HuH-7 (cell line): ENCODE results near the gene SCAF1.

Experiments used
- DNase-seq: peaks from one replicate; pipeline ENCODE4 v3.0.0; 2011; ENCODE audit warnings: low spot score

Gene SCAF1

DNA sequence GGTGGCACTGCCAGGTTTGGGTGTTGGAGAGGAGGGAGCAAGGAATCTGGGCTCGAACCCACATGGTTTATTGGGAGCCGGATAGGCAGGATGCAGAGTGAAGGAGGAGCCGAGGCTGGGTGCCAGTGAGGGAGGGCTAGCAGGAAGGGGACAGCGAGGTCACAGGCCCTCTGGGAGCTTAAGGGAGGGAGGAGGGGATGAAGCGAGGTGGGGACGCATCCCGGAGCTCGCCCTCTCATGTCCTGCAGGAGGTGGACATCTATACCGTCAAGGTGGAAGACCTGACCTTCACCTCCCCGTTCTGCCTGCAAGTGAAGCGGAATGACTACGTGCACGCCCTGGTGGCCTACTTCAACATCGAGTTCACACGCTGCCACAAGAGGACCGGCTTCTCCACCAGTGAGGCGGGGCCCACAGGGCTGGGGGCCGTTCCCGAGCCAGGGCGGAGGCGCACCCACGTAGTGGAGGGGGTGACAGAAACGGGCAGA lies 43.9 kb downstream of the SCAF1 start:
- no peak for DNase-seq

DNA sequence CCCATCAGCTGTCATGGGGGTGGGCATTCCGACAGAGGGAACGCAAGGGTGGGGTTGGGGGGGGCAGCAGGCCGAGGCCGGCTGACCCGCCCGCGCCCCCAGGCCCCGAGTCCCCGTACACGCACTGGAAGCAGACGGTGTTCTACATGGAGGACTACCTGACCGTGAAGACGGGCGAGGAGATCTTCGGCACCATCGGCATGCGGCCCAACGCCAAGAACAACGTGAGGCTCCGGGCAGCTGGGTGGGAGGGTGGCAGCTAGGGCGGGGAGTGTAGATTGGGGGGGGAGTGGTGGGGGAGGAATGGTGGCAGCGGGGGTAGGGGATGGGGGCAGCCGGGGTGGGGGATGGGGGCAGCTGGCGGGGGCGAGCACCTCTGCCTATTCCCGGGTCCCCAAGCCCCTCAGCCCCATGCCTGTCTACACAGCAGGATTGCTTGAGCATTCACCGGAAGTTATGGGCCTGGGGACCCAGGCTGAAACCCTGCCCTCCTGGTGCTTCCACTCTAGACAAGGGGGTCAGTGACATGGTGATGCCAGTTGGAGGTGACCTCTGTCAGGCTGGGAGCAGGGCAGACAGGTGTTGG lies 44.6 kb downstream of the SCAF1 start:
- DNase-seq = no peak

DNA sequence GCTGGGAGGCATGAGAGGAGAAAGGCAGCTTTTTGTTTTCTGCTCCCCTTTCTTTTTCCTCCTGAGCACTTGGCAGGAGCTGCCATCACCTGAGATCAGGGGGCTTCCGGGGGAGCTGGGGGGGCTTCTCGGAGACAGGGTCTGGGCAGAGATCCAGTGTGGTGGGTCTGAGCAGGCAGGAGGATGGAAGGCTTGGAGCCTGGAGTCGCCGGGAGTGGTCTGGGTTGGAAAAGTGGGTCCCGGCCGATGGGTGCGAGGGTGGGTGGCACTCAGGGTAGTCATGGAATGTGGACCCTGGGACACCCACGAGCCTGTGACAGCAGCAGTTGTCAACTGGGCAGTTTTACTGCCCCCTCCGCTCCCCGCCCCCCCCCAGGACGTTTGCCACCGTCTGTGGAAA lies 45.1 kb downstream of the SCAF1 start:
- DNase-seq = no peak

DNA sequence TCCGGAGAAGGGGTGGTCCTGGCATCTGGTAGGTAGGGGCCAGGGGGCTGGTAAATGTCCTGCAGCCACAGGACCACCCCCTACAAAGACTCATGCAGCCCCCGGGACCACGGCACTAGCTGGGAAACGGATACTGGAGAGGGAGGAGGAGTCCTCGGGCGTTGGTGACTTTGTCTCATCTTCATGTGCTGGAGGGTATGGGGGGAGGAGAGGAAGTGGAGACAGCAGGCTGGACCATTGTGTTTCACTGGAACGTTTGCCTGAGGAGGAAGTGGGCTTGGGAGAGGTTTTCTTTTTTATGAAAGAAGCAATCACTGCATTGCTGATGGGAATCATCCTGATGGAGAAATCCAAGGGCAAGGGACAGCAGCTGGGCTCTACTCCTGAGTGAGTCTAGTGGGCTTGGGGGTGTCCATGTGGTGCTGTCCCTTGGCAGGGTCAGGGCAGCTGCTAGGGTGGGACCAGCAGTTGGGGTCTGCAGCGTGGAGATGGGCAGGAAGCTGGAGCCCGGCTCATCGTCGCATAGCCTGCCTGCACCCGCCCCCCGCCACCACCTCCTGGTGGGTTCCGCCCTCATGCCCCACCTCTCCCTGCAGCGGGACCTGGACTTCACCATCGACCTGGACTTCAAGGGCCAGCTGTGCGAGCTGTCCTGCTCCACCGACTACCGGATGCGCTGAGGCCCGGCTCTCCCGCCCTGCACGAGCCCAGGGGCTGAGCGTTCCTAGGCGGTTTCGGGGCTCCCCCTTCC lies 45.7 kb downstream of the SCAF1 start:
- DNase-seq = no peak

GRCh38 chr19:49688531-49689132 lies 46.6 kb downstream of the SCAF1 start:
- DNase-seq = no peak

DNA sequence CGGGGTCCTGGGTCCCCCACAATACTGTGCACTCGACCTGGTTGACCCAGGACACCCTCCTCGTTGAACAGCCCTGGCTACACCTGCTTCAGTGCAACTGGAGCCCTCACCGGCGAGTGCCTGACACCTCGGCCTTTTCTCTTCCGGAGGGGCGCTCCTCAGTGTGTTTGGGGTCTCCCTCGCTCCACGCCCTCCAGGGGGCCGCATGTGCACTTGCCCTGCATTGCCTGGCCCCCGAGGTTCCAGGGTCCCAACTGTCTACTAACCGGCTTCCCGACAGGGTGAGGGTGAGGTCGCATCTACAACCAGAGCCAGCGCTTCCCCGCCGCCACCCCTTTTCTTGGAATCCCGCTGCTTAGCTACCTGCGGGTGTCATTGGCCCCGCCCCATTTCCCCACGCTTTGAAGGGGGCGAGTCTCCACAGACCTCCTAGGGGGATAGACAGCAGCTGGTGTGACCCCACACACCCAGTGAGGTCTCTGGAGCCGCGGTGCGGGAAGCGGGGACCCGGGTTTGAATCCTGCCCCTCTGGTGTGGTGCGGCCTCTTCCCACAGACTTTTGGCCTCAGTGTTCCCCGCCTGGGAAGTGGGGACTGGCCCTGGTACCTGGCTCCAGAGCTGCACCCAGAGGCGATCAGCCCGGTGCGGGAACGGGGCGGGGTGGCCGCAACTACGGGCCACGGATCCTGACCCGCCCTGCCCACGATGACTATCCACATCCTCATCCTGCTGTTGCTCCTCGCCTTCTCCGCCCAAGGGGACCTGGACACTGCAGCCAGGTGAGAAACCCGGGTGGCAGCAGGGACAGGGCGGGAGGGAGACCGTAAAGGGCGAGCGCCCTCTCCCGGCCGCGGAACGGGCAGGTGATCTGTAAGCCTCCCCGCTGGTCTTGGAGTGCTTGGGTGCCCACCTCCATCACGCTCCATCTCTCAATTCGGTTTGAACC lies 47.4 kb downstream of the SCAF1 start, which contains the start of gene ADM5:
TSS of gene ADM5 (plus strand) at position 462 of the 946 bp plus-strand sequence. CDS start at position 706, 244 bp downstream.
- no peak for DNase-seq

DNA sequence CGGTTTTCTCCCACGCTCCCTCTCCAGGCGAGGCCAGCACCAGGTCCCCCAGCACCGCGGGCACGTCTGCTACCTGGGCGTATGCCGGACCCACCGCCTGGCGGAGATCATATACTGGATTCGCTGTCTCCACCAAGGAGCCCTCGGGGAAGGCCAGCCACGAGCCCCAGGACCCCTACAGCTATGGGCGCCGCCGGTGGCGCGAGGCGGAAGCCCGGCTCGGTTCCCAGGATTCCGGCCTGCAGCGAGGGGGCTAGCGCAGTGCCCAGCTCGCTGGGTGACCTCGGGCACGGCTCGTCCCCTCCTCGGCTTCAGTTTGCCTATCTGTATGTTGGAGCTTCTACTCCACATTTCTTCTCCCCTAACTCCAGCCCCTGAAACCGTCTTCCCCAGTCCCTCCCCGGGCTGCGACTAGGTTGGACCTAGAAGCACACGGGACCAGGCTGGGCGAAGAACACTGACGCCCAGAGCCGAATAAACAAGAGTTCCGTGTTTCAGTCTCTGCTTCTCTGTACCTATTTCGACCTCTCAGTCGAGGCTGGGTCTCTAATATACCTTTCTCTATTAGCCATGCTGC lies 48.2 kb downstream of the SCAF1 start:
- no peak for DNase-seq

DNA sequence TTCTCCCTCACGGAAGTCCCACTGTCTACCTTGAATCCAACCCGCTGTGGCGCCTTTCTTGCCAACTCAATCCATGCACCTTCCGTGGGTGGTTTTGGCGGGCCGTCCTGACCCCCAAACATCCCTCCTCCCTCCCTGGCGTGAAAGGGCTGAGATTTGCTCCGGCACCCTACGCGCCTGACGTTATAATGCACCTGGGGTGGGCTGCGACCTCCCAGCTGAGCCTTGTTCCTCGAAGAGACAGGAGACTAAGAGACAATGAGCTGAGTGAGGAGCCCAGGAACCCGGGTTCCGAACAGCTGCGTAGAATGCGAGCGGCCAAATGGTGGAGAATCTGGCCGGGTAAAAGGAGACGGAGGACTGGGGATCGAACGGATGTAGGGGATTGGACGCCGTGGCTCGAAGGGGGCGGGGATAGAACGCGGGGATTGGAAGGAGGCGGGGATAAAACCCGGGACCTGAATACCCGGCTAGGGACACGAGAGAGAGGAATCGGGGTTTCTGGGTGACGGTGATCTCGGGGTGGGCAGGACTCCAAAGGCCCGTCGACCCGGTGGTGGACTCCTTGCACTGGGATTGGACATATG lies 48.7 kb downstream of the SCAF1 start, which contains the start of gene CPT1C:
TSS of gene CPT1C (plus strand) at position 461 of the 587 bp plus-strand sequence. CDS start 1,137 bp downstream, outside the sequence.
- no peak for DNase-seq

DNA sequence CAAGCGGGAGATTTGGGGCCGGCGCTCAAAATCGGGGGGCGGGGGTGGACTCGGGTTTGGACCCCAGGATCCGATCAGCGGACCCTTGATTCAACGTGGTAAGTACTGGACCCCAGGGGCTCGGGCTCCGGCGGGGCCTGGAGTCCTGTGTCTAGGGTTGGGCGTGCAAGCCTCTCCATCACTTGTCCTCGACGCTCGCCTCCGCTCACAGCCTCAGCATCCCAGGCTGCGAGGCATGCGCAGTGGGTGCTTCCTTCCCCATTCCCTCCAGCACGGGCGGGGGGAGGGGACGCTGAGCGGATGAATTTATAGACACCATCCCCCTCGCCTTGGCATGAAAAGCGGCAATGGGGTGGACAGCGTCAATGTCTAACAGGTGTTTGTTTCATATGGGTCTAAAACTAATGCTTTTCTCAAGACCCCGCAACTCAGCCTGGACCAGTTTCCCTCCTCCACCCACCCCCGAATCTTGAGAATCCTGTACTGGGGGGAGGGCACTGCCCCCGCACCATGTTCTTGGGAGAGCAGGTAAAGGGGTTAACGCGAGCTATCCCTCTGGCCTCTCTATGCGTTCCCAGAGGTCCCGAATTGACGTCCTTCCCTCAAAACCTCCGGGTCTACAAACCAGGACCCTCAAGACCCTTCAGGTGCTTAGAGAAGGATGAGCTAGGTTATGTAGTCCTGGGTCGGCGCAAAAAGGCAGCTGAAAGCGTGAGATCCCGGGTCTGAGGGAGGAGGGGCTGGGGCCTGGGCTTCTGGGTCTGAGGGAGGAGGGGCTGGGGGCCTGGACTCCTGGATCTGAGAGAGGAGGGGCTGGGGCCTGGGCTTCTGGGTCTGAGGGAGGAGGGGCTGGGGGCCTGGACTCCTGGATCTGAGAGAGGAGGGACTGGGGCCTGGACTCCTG lies 49.5 kb downstream of the SCAF1 start:
- no peak for DNase-seq

- no peak for DNase-seq
Observed at GRCh38 chr19:49692147-49692506, 50.1 kb downstream of the SCAF1 start.

GRCh38 chr19:49696115-49696514 lies 54.1 kb downstream of the SCAF1 start:
- DNase-seq = no peak

DNA sequence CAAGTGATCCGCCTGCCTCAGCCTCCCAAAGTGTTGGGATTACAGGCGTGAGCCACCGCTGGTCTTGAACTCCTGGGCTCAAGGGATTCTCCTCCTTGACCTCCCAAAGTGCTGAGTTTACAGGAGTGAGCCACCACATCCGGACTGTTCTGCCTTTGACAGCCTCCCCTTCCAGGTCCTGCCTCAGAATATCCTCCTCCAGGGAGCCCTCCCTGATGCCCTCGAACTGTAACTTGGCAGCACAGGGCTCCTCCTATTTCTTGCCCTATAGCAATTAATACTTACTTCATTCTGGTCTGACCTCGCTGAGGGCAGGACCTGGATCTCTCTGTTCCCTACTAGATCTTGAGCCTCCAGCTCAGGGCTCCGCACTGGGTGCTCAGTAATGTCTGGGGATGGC lies 54.9 kb downstream of the SCAF1 start:
- DNase-seq = no peak

DNA sequence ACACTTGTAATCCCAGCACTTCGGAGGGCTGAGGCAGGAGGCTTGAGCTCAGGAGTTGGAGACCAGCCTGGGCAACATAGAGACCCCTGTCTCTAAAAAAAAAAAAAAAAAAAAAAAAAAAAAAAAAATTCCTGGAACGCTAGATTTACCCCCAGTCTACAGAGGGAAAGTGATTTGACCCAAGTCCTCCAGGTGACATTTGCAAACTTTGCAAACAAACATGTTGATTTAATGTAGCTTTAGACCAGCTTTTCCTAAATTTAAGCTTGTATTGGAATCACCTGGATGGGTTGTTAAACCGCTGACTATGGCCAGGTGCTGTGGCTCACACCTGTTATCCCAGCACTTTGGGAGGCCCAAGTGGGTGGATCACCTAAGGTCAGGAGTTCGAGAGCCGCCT lies 57.4 kb downstream of the SCAF1 start:
- no peak for DNase-seq

DNA sequence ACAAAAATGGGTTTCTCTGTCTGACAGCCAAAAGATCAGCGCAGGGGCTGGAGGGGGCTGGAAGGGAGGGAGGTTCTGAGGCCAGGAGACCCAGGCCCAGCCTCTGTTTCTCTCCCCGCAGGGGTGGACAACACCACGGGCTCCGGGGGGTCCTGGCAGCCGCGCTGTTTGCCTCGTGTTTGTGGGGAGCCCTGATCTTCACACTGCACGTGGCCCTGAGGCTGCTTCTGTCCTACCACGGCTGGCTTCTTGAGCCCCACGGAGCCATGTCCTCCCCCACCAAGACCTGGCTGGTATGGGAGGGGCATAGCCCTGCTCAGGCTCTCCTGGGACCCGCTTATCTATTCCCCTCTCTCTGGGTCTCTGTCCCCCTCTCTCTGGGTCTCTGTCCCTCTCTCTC lies 58.6 kb downstream of the SCAF1 start:
- DNase-seq = no peak

DNA sequence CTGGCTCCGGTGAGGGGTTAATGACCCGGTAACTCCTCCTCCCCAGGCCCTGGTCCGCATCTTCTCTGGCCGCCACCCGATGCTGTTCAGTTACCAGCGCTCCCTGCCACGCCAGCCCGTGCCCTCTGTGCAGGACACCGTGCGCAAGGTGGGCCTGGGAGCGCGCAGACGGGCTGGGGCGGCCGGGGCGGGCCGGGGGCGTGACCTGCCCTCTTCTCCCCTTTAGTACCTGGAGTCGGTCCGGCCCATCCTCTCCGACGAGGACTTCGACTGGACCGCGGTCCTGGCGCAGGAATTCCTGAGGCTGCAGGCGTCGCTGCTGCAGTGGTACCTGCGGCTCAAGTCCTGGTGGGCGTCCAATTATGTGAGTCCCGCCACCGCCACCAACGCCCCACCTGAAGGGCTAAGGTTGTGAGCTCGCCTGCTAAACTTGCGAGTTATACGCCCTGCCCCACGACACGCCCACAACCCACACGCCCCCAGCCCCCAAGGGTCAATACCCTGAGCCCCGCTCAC lies 59.3 kb downstream of the SCAF1 start:
- DNase-seq = no peak

GRCh38 chr19:49704888-49705642 lies 63.1 kb downstream of the SCAF1 start:
- no peak for DNase-seq

DNA sequence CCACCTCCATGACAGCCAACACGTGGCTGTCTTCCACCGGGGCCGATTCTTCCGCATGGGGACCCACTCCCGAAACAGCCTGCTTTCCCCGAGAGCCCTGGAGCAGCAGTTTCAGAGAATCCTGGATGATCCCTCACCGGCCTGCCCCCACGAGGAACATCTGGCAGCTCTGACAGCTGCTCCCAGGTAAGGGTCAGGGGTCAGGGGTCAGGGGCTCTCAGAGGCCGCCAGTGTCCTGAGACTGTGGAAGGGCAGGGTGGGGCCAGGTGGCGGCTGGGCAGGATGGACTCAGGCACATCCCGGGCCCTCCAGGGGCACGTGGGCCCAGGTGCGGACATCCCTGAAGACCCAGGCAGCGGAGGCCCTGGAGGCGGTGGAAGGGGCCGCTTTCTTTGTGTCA lies 63.9 kb downstream of the SCAF1 start:
- DNase-seq = no peak
